Fibroblast of mammary gland (primary cell): ENCODE data around the gene SMCHD1.
"Not testable (repeated sequence)": the region's sequence is repeated elsewhere in the genome, so short reads cannot be mapped to it uniquely, and the experiment has no call there.

Experiments
- DNase-seq: peaks from one replicate; pipeline ENCODE4 v3.0.0-alpha.2; 2010; ENCODE audit warnings: low read depth
- H3K4me3 ChIP-seq: 2 replicates; pipeline ENCODE4 v1.5.1; 2011; ENCODE audit warnings: low read depth, mild to moderate bottlenecking, low read length, moderate library complexity; ENCODE audit not compliant: control insufficient read depth
- TF ChIP-seq, protein P1 (sequence below): conservative IDR thresholded peaks from 2 replicates; pipeline ENCODE4 v1.5.1; 2011; ENCODE audit warnings: low read depth, low read length, inconsistent platforms; ENCODE audit not compliant: control insufficient read depth, insufficient read depth

Gene SMCHD1

DNA sequence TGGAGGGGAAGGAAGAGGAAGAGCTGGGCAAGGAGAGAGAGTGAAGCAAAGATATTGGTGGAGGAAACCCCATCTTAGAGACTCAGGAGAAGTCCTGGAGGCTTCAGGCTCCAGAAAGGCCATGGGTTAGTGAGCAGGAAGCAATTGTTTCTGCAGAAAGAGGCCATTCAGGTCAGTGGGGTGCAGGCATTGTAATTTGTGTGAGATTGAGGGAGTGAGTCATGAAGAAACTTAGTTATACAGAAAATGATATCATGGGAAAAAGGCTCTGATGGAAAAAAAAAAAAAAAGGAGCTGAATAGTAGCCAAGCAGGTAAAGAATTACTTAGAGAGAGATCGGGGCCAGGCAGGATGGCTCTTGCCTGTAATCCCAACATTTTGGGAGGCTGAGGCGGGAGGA lies 195.3 kb downstream of the SMCHD1 start:
- DNase-seq: no peak
- TF ChIP-seq, protein P1, sequence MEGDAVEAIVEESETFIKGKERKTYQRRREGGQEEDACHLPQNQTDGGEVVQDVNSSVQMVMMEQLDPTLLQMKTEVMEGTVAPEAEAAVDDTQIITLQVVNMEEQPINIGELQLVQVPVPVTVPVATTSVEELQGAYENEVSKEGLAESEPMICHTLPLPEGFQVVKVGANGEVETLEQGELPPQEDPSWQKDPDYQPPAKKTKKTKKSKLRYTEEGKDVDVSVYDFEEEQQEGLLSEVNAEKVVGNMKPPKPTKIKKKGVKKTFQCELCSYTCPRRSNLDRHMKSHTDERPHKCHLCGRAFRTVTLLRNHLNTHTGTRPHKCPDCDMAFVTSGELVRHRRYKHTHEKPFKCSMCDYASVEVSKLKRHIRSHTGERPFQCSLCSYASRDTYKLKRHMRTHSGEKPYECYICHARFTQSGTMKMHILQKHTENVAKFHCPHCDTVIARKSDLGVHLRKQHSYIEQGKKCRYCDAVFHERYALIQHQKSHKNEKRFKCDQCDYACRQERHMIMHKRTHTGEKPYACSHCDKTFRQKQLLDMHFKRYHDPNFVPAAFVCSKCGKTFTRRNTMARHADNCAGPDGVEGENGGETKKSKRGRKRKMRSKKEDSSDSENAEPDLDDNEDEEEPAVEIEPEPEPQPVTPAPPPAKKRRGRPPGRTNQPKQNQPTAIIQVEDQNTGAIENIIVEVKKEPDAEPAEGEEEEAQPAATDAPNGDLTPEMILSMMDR: no peak
- no peak overlapping the region for H3K4me3 ChIP-seq

DNA sequence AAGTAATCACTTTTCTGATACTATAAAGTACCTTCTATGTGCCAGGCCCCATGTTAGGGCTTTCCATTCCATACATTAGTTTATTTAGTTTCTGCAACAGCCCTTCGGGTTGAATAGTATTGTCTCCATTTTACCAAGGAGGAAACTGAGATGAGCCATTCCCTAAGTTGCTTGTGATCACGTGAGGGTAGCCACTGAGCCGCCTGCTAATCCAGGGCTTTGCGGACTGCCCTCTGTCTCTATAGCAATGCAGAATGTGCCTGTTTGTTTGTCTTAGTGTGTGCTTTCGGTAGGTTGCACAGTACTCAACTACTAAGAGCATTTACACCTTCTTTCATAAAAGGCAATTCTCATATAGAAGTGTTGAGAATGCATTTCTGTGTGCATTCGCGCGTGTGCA lies 196.2 kb downstream of the SMCHD1 start:
- no peak overlapping the region for H3K4me3 ChIP-seq
- TF ChIP-seq, protein P1: no peak
- DNase-seq: no peak

DNA sequence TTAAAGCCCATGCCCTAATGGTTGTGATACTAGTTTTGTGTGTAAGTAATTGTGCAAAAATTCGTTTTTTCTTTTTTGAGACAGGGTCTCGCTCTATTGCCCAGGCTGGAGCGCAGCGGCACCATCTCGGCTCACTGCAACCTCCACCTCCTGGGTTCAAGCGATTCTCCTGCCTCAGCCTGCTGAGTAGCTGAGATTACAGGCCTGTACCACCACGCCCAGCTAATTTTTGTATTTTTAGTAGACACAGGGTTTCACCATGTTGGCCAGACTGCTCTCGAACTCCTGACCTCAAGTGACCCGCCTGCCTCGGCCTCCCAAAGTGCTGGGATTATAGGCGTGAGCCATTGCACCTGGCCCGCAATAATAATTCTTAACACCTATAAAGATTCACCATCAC lies 196.9 kb downstream of the SMCHD1 start:
- not testable (repeated sequence) for DNase-seq, H3K4me3 ChIP-seq

DNA sequence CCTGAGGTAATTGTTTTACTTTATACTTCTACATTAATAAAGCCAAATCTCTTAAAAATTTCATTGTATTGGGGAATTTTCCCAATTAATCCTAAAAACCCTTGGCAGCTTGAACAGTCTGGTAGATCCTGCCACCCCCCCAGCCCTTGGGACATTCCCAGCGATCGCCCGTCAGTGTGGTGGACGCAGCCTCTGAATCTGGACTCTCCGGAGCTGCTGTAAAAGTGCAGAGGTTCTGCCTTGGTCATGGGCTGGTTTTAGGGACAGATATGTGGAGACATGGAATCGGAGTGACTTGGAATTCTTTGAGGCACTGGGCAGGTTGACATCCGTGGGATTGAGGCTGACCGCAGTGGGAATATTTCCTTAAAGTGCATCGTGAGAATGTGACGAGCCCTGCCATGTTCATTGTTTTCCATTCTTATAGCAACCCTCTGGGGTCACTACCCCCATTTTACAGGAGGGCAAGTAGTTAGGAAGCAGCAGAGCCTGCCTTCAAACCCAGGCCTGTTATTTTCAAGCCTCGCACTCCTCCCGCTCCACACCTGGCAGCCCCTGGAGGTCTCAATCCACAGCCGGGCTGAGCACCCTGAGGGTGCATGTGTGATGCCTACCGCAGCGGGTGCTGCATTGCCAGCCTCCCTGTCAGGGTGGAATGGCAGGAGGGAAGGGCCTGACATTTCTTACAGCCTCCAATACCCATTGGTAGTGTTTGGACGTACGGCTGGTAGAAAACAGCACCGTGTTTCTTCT lies 197.8 kb downstream of the SMCHD1 start:
- no peak for DNase-seq
- TF ChIP-seq, protein P1: no peak
- no peak overlapping the region for H3K4me3 ChIP-seq

DNA sequence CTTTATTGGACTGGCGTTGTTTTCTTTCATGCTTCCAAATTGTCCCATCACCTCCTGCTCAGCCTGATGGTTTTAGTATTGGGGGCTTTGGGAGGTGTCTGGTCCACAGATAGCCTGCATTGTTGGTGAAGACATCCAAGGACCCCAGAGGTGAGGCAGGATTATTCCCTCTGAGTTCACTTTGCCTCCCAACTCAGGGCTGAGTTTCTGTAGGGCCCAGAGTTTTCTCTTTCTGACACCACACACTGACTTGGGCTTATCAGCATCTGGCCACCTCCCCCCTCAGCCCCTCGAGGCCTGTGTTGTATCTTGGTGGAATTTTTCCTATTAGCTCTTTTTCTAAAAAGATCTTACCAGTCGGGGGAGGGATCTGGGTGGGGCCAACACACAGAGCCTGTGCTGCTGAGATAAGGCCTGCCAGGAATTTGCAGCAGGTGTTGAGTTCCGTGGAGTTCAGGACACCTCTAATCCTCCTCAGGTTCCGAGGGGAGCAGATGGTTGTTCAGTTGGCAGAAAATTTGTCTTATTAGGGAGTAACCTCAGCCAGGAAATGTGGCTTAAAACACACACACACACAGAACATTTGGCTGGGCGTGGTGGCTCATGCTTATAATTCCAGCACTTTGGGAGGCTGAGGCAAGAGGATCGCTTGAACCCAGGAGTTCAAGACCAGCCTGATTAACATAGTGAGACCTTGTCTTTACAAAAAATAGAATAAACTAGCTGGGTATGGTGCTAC lies 198.6 kb downstream of the SMCHD1 start:
- H3K4me3 ChIP-seq: no peak overlapping the region

More for the DNA sequence above, 198.6 kb downstream of the SMCHD1 start:
- DNase-seq: no peak
- TF ChIP-seq, protein P1: no peak
